Hepatocyte (in vitro differentiated cells): ENCODE data around the gene DSE.

Source experiments
- CTCF ChIP-seq: fragments of 200-600 bp; sonication (generic); IDR thresholded peaks from 2 replicates; pipeline ENCODE4 v1.5.1; 2016; ENCODE audit warnings: antibody characterized with exemption, mild to moderate bottlenecking; ENCODE audit not compliant: poor library complexity
- EZH2phosphoT487 ChIP-seq: fragments of 200-600 bp; sonication (generic); IDR thresholded peaks from one replicate; pipeline ENCODE4 v1.6.1; 2018; ENCODE audit warnings: antibody characterized with exemption, mild to moderate bottlenecking, low read depth, moderate library complexity; ENCODE audit not compliant: unreplicated experiment, severe bottlenecking

DNA sequence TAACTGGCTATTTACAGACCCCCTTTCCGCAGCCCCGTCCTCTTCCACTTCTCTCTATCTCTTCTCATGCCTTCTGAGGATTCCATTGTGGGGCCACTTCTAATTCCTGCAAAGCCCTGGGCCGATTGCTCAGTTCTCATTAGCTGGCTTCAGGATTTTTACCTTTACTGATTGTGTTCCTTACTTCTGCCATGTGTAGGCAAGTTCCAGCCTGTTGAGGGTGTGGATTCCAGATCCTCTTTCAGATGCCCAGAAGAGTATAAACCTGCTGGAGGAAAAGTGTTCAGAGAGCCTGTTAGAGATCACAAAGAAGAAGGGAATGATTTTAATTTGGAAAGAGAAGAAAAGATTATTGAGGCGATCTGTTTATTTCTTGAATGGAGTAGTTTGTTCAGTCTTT lies 5.4 kb downstream of the DSE start:
- TF ChIP-seq CTCF: no peak
- no peak for TF ChIP-seq EZH2phosphoT487
